HCT116 (cell line): ENCODE results near the gene GRIP1. TPM values are rescaled to one million over a fixed set of nuclear protein-coding genes. Genes with fewer than 3 reads are reported as not detected.

Experiments used
- ATAC-seq: fragments of 200-7000 bp; cut with Tn5 transposase; 2 replicates; pipeline ENCODE4 v1.9.1; 2020; ENCODE audit warnings: mild to moderate bottlenecking, moderate library complexity
- BruUV-seq: library from RNA; stranded (reverse); fragments of 400-500 nt; replicated peaks from 2 replicates; lab custom pipeline; 2021; lab: Mats Ljungman, UMichigan
- CTCF ChIA-PET: fragments of 300-600 bp; sonication (Branson Sonifier 250); formaldehyde crosslinking; loops from one replicate; lab custom pipeline; 2021; ENCODE audit warnings: antibody characterized with exemption; lab: Charles Lee
- POLR2A ChIA-PET: fragments of 300-600, 350-600 bp; sonication (Branson Sonifier 250); formaldehyde crosslinking; loops from one replicate; lab custom pipeline; 2021; ENCODE audit warnings: antibody characterized with exemption; lab: Charles Lee
- RAD21 ChIA-PET, 2 experiments: fragments of 300-600 bp; sonication (Branson Sonifier 250); formaldehyde crosslinking; loops; one replicate each; lab custom pipeline; 2023; ENCODE audit warnings: low total read pairs in 2 of 2; ENCODE audit not compliant: uncharacterized antibody in 2 of 2, unreplicated experiment in 2 of 2, low non-redundant PET in 1 of 2; lab: Charles Lee
- DNase-seq: peaks from one replicate; pipeline ENCODE4 v3.0.0-alpha.2; 2010; ENCODE audit warnings: low read depth, low spot score
- H2AFZ ChIP-seq: fragments of 200-600 bp; shearing (Covaris generic), sonication (generic); 2 replicates; pipeline ENCODE4 v1.6.1; 2017; ENCODE audit warnings: low read depth, mixed run types, mixed read lengths, antibody characterized with exemption, low read length; ENCODE audit not compliant: poor library complexity, severe bottlenecking
- H3K27ac ChIP-seq: 2 replicates; pipeline ENCODE4 v1.5.1; 2012; ENCODE audit warnings: low read depth, low read length
- H3K27me3 ChIP-seq: fragments of 200-600 bp; sonication (generic); 2 replicates; pipeline ENCODE4 v1.6.1; 2016; ENCODE audit warnings: mixed run types, low read length, mixed read lengths; ENCODE audit not compliant: insufficient read depth
- H3K36me3 ChIP-seq, 2 experiments: fragments of 200-500 bp in 1 of 2; fragments of 200-600 bp in 1 of 2; sonication (Bioruptor generic) in 1 of 2; sonication (generic) in 1 of 2; 2 replicates each; pipeline versions ENCODE4 v1.5.1 to v1.6.1; 2014 to 2016; ENCODE audit warnings: low read length in 2 of 2, inconsistent platforms in 1 of 2, mixed read lengths in 1 of 2, mixed run types in 1 of 2; ENCODE audit not compliant: insufficient read depth in 2 of 2, control insufficient read depth in 1 of 2
- H3K4me1 ChIP-seq, 2 experiments: fragments of 200-600 bp in 1 of 2; sonication (generic) in 1 of 2; 2 replicates each; pipeline versions ENCODE4 v1.5.1 to v1.6.1; 2012 to 2017; ENCODE audit warnings: low read length in 2 of 2, inconsistent platforms in 1 of 2, mild to moderate bottlenecking in 1 of 2, mixed read lengths in 1 of 2, mixed run types in 1 of 2, moderate library complexity in 1 of 2; ENCODE audit not compliant: insufficient read depth in 2 of 2, control insufficient read depth in 1 of 2
- H3K4me2 ChIP-seq: fragments of 200-600 bp; sonication (generic); 2 replicates; pipeline ENCODE4 v1.6.1; 2017; ENCODE audit warnings: mixed run types, low read length, mixed read lengths
- H3K4me3 ChIP-seq, 2 experiments: fragments of 200-600 bp in 1 of 2; sonication (generic) in 1 of 2; replicated peaks in 1 of 2; 2 replicates each; pipeline ENCODE4 v1.5.1; 2011 to 2016; ENCODE audit warnings: low read length in 2 of 2, control low read depth in 1 of 2, low read depth in 1 of 2, mild to moderate bottlenecking in 1 of 2, mixed read lengths in 1 of 2, mixed run types in 1 of 2
- H3K79me2 ChIP-seq: fragments of 200-600 bp; sonication (generic); 2 replicates; pipeline ENCODE4 v1.6.1; 2017; ENCODE audit warnings: mild to moderate bottlenecking, mixed run types, low read length, moderate library complexity, mixed read lengths; ENCODE audit not compliant: insufficient read depth
- H3K9ac ChIP-seq: fragments of 200-600 bp; sonication (generic); 2 replicates; pipeline ENCODE4 v1.6.1; 2016; ENCODE audit warnings: low read length, mixed read lengths
- H3K9me2 ChIP-seq: fragments of 200-600 bp; sonication (generic), shearing (Covaris generic); 2 replicates; pipeline ENCODE4 v1.6.1; 2017; ENCODE audit warnings: mixed run types, mild to moderate bottlenecking, moderate library complexity; ENCODE audit not compliant: insufficient read depth
- H3K9me3 ChIP-seq, 2 experiments: fragments of 200-500 bp in 1 of 2; fragments of 200-600 bp in 1 of 2; sonication (Bioruptor generic) in 1 of 2; sonication (generic) in 1 of 2; 2 replicates each; pipeline ENCODE4 v1.6.1; 2014 to 2017; ENCODE audit warnings: low read length in 2 of 2, mixed read lengths in 2 of 2, inconsistent platforms in 1 of 2, low read depth in 1 of 2, mild to moderate bottlenecking in 1 of 2, mixed run types in 1 of 2, moderate library complexity in 1 of 2; ENCODE audit not compliant: control insufficient read depth in 1 of 2, insufficient read depth in 1 of 2
- H4K20me1 ChIP-seq: fragments of 200-600 bp; sonication (generic), shearing (Covaris generic); 2 replicates; pipeline ENCODE4 v1.6.1; 2017; ENCODE audit warnings: mixed run types, mild to moderate bottlenecking, moderate library complexity; ENCODE audit not compliant: insufficient read depth
- ATF3 ChIP-seq: IDR thresholded peaks from 2 replicates; pipeline ENCODE4 v1.6.1; 2012
- CEBPB ChIP-seq: IDR thresholded peaks from 2 replicates; pipeline ENCODE4 v1.6.1; 2012; ENCODE audit warnings: low read depth
- ELF1 ChIP-seq: IDR thresholded peaks from 2 replicates; pipeline ENCODE4 v1.6.1; 2012; ENCODE audit warnings: low read depth, borderline replicate concordance
- EZH2phosphoT487 ChIP-seq: fragments of 200-600 bp; IDR thresholded peaks from 2 replicates; pipeline ENCODE4 v1.6.1; 2018; ENCODE audit warnings: antibody characterized with exemption, borderline replicate concordance
- FOSL1 ChIP-seq: IDR thresholded peaks from 2 replicates; pipeline ENCODE4 v1.6.1; 2012; ENCODE audit warnings: low read depth
- JUND ChIP-seq: IDR thresholded peaks from 2 replicates; pipeline ENCODE4 v1.6.1; 2012
- MAX ChIP-seq: IDR thresholded peaks from 2 replicates; pipeline ENCODE4 v1.6.1; 2012
- POLR2AphosphoS5 ChIP-seq: IDR thresholded peaks from 2 replicates; pipeline ENCODE4 v1.6.1; 2011; ENCODE audit warnings: mild to moderate bottlenecking, low read depth, low read length, moderate library complexity
- RAD21 ChIP-seq: IDR thresholded peaks from 2 replicates; pipeline ENCODE4 v1.6.1; 2012; ENCODE audit warnings: low read depth, mild to moderate bottlenecking
- REST ChIP-seq: IDR thresholded peaks from 2 replicates; pipeline ENCODE4 v1.6.1; 2012; ENCODE audit warnings: low read depth
- SP1 ChIP-seq: IDR thresholded peaks from 2 replicates; pipeline ENCODE4 v1.6.1; 2012; ENCODE audit warnings: low read depth
- ZNF274 ChIP-seq: fragments of 200-500 bp; sonication (Bioruptor generic); IDR thresholded peaks from 2 replicates; pipeline ENCODE4 v1.6.1; 2014; ENCODE audit warnings: mild to moderate bottlenecking, low read depth, low read length, inconsistent platforms
- intact Hi-C: fragments of 100-400 bp; cut with micrococcal nuclease; formaldehyde crosslinking; loops from 2 replicates; pipeline ENCODE4 v1.10.0; 2022
- total RNA-seq: library from RNA; stranded (reverse); gene quantifications from one replicate; pipeline ENCODE4 v1.2.1, GENCODE V29; 2021; ENCODE audit not compliant: unreplicated experiment
- TF ChIP-seq, protein P1 (sequence below), 3 experiments: fragments of 200-600 bp in 1 of 3; sonication (generic) in 1 of 3; IDR thresholded peaks in 2 of 3; conservative IDR thresholded peaks in 1 of 3; 2 replicates each; pipeline ENCODE4 v1.5.1; 2012 to 2017; ENCODE audit warnings: low read depth in 2 of 3, low read length in 2 of 3, antibody characterized with exemption in 1 of 3, borderline replicate concordance in 1 of 3, control low read depth in 1 of 3, mild to moderate bottlenecking in 1 of 3, mixed read lengths in 1 of 3, mixed run types in 1 of 3, moderate library complexity in 1 of 3; ENCODE audit not compliant: insufficient read depth in 1 of 3

GRIP1 gene
- total RNA-seq, 1 experiment from 2014 or later: not detected

DNA sequence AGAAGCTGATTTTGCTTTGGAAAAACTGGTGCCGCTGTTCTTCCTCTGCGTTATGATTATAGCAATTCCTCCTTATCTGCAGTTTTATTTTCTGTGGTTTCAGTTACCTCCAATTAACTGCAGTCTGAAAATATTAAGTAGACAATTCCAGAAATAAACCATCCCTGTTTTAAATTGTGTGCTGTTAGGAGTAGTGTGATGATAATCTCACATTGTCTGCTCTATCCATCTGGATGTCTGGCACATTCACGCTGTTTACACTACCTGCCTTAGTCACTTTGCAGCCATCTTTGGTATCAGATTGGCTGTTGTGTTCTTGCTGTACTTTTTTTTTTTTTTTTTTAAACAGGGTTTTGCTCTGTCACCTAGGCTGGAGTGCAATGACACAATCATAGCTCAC, 141.0 kb downstream of the GRIP1 start:
- BruUV-seq: no TSS peak
- Histone ChIP-seq H3K4me3 (no peak overlapping the region), H3K9me3 (no peaks in the 10 kb centered on the region), H4K20me1 (no peaks in the 10 kb centered on the region), H3K27ac (no peak overlapping the region), H2AFZ (no peak overlapping the region), H3K4me1 (peaks cover 0 to 5% of the 10 kb centered on the region in 2 experiments; a peak in 1 of 4 replicates), H3K36me3 (no peaks in the 10 kb centered on the region), H3K9me2 (no peaks in the 10 kb centered on the region), H3K79me2 (no peaks in the 10 kb centered on the region), H3K27me3 (peaks cover 44% of the 10 kb centered on the region), H3K4me2 (no peak overlapping the region), H3K9ac (no peak overlapping the region)
- DNase-seq: no peak
- intact Hi-C loops: loop anchor here (1.0 kb wide), 1 partner anchor 678 kb away; no protein-coding TSS in a partner anchor
- CTCF ChIA-PET: no interaction called here
- TF ChIP-seq FOSL1: no peak
- TF ChIP-seq ATF3: no peak
- TF ChIP-seq JUND: no peak
- no peak for TF ChIP-seq SP1
- TF ChIP-seq RAD21: no peak
- TF ChIP-seq MAX: no peak
- TF ChIP-seq ZNF274: no peak
- no peak for TF ChIP-seq EZH2phosphoT487
- TF ChIP-seq REST: no peak
- TF ChIP-seq POLR2AphosphoS5: no peak
- no peak for TF ChIP-seq ELF1
- TF ChIP-seq CEBPB: no peak
- TF ChIP-seq, protein P1, sequence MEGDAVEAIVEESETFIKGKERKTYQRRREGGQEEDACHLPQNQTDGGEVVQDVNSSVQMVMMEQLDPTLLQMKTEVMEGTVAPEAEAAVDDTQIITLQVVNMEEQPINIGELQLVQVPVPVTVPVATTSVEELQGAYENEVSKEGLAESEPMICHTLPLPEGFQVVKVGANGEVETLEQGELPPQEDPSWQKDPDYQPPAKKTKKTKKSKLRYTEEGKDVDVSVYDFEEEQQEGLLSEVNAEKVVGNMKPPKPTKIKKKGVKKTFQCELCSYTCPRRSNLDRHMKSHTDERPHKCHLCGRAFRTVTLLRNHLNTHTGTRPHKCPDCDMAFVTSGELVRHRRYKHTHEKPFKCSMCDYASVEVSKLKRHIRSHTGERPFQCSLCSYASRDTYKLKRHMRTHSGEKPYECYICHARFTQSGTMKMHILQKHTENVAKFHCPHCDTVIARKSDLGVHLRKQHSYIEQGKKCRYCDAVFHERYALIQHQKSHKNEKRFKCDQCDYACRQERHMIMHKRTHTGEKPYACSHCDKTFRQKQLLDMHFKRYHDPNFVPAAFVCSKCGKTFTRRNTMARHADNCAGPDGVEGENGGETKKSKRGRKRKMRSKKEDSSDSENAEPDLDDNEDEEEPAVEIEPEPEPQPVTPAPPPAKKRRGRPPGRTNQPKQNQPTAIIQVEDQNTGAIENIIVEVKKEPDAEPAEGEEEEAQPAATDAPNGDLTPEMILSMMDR (IDR thresholded peaks at IDR 0.05 in 2 of 3, conservative IDR thresholded peaks at IDR 0.05 in 1 of 3; ENCODE audit: borderline replicate concordance in 1 of 3, insufficient read depth in 1 of 3, low read depth in 2 of 3, low read length in 2 of 3): no peak
- POLR2A ChIA-PET: no interaction called here
- ATAC-seq: no peak
- RAD21 ChIA-PET: no interaction called here
